ENCODE measurements around the gene MED13.

GRCh38 chr17:62067165-62068145 is 2.4 kb upstream of the MED13 start:
- no peak for TF ChIP-seq POLR2A (IDR thresholded peaks at IDR 0.05; ENCODE audit: low read depth)
- TF ChIP-seq CTCF (IDR thresholded peaks at IDR 0.05), result no peak
- TF ChIP-seq POLR2AphosphoS5 (IDR thresholded peaks at IDR 0.05), result no peak
